Testis (tissue), 3 donors: ENCODE results near the gene ATP1A1. TPM values are rescaled to one million over a fixed set of nuclear protein-coding genes. Genes with fewer than 3 reads are reported as not detected.

ENCODE experiments used
- DNase-seq: peaks from one replicate; pipeline ENCODE4 v3.0.0-alpha.2; 2019
- H3K27ac ChIP-seq, 2 donors: fragments of 200-600 bp; sonication (generic); one replicate each; pipeline ENCODE4 v1.5.1; 2019
- H3K27me3 ChIP-seq: fragments of 200-600 bp; sonication (generic); one replicate; pipeline ENCODE4 v1.5.1; 2019
- H3K36me3 ChIP-seq: fragments of 200-600 bp; sonication (generic); one replicate; pipeline ENCODE4 v1.5.1; 2017; ENCODE audit warnings: low read depth; ENCODE audit errors: missing control alignments
- H3K4me1 ChIP-seq: fragments of 200-600 bp; sonication (generic); one replicate; pipeline ENCODE4 v1.5.1; 2019
- H3K4me3 ChIP-seq, 2 donors: fragments of 200-600 bp; sonication (generic); one replicate each; pipeline ENCODE4 v1.5.1; 2017 to 2019
- H3K9me3 ChIP-seq: fragments of 200-600 bp; sonication (generic); one replicate; pipeline ENCODE4 v1.5.1; 2017
- POLR2A ChIP-seq: fragments of 450-650 bp; IDR thresholded peaks from one replicate; pipeline ENCODE4 v1.6.1; 2017; ENCODE audit warnings: antibody characterized with exemption, mild to moderate bottlenecking, moderate library complexity
- WGBS, 2 donors: methylation state at CpG; one replicate each; pipeline ENCODE4 v1.1.5; 2018; 5-methylcytosine and 5-hydroxymethylcytosine counted together
- intact Hi-C: fragments of 100-400 bp; cut with DNase I; formaldehyde crosslinking; loops from one replicate; pipeline ENCODE4 v1.15.1; 2023; ENCODE audit warnings: low total_unique reads
- polyA plus RNA-seq: library from polyadenylated mRNA; stranded (reverse); fragments of 350-450 nt; fragmentation: Illumina TruSeq; extraction: RNeasy Lipid Tissue Mini Kit (QIAGEN cat#74804); gene quantifications from one replicate; pipeline ENCODE4 v1.2.3, GENCODE V29; 2014; ENCODE audit warnings: low read depth, low replicate concordance; ENCODE audit not compliant: insufficient read depth
- total RNA-seq, 2 donors: library from RNA; depleted of rRNA; stranded (reverse); fragments of >200 nt; gene quantifications; one replicate each; pipeline ENCODE4 v1.2.3, GENCODE V29; 2016
- TF ChIP-seq, protein P1 (sequence below), 3 experiments: fragments of 450-650 bp in 2 of 3; fragments of 200-600 bp in 1 of 3; sonication (generic) in 1 of 3; IDR thresholded peaks; one replicate each; pipeline ENCODE4 v1.5.1; 2016 to 2019; ENCODE audit warnings: antibody characterized with exemption in 3 of 3, mild to moderate bottlenecking in 2 of 3, moderate library complexity in 1 of 3

The ATP1A1 gene
- total and polyA plus RNA-seq, 3 donors from 2014 or later = 394 to 561 (median 444) TPM

DNA sequence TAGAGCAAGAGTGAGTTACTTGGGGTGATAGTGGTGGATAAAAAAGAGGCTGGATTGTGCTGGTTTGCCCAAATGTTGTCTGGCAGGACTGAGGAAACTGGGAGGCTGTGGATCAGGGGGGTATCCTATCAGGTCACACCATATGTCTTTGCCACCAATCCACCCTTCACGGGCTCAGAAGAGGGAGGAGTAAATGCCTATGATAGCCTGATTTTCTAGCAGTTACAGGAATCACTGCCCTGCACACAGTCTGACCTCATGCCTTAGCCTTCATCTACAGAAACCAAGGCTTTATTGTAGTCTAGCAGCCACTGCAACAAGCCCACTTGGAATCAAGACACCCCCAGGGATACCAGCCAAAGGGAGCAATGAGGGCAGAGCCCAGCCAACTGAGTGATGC lies 51.8 kb downstream of the ATP1A1 start:
- intact Hi-C loops = no loop called here
- H3K27me3 ChIP-seq = no peaks in the 10 kb centered on the region
- no peak overlapping the region for H3K4me3 ChIP-seq
- no peak overlapping the region for H3K27ac ChIP-seq
- H3K4me1 ChIP-seq = peaks cover 10% of the 10 kb centered on the region
- H3K36me3 ChIP-seq = no peaks in the 10 kb centered on the region
- no peaks in the 10 kb centered on the region for H3K9me3 ChIP-seq
- DNase-seq = no peak
- TF ChIP-seq POLR2A = no peak
- TF ChIP-seq, protein P1, sequence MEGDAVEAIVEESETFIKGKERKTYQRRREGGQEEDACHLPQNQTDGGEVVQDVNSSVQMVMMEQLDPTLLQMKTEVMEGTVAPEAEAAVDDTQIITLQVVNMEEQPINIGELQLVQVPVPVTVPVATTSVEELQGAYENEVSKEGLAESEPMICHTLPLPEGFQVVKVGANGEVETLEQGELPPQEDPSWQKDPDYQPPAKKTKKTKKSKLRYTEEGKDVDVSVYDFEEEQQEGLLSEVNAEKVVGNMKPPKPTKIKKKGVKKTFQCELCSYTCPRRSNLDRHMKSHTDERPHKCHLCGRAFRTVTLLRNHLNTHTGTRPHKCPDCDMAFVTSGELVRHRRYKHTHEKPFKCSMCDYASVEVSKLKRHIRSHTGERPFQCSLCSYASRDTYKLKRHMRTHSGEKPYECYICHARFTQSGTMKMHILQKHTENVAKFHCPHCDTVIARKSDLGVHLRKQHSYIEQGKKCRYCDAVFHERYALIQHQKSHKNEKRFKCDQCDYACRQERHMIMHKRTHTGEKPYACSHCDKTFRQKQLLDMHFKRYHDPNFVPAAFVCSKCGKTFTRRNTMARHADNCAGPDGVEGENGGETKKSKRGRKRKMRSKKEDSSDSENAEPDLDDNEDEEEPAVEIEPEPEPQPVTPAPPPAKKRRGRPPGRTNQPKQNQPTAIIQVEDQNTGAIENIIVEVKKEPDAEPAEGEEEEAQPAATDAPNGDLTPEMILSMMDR (IDR thresholded peaks at IDR 0.05) = no peak
- 67 to 71% methylated on average over 1 of the region's 1 CpG for WGBS, 2 donors

DNA sequence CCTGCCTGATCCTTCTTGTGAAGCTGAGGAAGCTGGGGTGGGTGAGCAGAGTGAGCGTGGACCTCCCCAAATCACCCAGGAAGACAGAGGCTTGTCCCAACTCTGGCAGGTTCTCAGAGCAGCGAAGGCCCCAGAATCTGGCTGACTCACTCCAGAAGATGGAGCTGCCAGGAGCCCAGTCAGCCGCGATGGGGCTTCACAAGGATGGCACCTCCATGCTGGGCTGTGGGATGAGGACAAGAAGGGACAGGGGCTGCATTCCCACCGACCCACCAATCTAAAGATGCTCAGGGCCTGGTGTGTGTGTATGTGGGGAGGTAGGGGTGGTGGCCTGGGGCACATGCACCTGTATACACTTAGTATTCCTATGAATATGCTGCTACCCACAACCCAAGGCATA lies 52.9 kb downstream of the ATP1A1 start:
- H3K27me3 ChIP-seq = no peaks in the 10 kb centered on the region
- TF ChIP-seq POLR2A = no peak
- TF ChIP-seq, protein P1 (IDR thresholded peaks at IDR 0.05) = no peak
- no peak for DNase-seq
- no peaks in the 10 kb centered on the region for H3K9me3 ChIP-seq
- H3K4me3 ChIP-seq = no peak overlapping the region
- intact Hi-C loops = no loop called here
- peaks cover 14% of the 10 kb centered on the region for H3K4me1 ChIP-seq
- H3K36me3 ChIP-seq = no peaks in the 10 kb centered on the region
- 86 to 92% methylated on average over 4 to 5 of the region's 5 CpGs for WGBS, 2 donors
- no peak overlapping the region for H3K27ac ChIP-seq

DNA sequence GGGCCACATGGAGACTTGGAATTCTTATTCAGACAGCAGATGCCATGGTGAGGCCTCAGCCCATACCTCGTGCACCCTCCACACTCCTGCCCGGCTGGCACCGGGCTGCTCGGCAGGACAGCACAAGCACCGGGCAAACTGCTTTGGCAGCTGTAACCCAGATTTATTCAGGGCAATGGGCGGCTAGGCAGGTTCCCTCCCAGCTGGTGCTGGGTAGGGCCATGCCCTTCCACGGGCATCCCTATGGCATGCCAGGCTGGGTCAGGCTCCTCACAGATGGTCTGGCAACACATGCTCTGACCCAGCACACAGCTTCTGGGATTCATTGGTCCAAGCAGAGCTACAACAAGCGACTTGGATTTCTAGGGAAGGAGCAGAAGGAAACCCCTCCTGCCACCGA lies 53.4 kb downstream of the ATP1A1 start:
- 93 to 97% methylated on average over 7 to 9 of the region's 9 CpGs for WGBS, 2 donors
- intact Hi-C loops = no loop called here
- H3K27me3 ChIP-seq = no peaks in the 10 kb centered on the region
- no peak overlapping the region for H3K4me3 ChIP-seq
- H3K27ac ChIP-seq = no peak overlapping the region
- no peaks in the 10 kb centered on the region for H3K36me3 ChIP-seq
- H3K9me3 ChIP-seq = no peaks in the 10 kb centered on the region
- no peak for DNase-seq
- TF ChIP-seq, protein P1 (IDR thresholded peaks at IDR 0.05) = no peak
- no peak for TF ChIP-seq POLR2A
- peaks cover 14% of the 10 kb centered on the region for H3K4me1 ChIP-seq

DNA sequence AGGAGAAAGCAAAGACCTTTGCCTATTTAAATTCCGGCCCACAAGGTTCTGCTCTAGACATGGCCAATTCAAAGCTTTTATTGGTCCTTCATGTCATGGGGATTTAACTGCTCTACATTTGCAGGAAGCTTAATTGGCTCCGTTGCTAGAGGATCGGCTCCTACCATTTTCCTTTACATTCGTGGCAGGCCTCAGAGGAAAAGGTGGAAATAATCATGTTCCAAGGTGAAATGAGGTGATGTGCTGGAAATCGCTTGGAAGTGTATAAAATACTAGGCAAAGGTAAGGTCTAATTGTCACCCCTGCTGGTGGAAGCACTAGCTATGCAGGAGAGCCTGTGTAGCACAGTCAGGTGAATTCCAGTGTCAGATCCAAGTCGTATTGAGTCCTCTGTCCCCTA lies 55.5 kb downstream of the ATP1A1 start:
- Histone ChIP-seq H3K27ac (no peak overlapping the region), H3K9me3 (no peaks in the 10 kb centered on the region), H3K36me3 (no peaks in the 10 kb centered on the region), H3K27me3 (no peaks in the 10 kb centered on the region), H3K4me3 (no peak overlapping the region), H3K4me1 (peaks cover 22% of the 10 kb centered on the region)
- WGBS, 2 donors = 90 to 92% methylated on average over 6 of the region's 6 CpGs
- no peak for DNase-seq
- TF ChIP-seq POLR2A = no peak
- TF ChIP-seq, protein P1 (IDR thresholded peaks at IDR 0.05) = no peak
- intact Hi-C loops = no loop called here

DNA sequence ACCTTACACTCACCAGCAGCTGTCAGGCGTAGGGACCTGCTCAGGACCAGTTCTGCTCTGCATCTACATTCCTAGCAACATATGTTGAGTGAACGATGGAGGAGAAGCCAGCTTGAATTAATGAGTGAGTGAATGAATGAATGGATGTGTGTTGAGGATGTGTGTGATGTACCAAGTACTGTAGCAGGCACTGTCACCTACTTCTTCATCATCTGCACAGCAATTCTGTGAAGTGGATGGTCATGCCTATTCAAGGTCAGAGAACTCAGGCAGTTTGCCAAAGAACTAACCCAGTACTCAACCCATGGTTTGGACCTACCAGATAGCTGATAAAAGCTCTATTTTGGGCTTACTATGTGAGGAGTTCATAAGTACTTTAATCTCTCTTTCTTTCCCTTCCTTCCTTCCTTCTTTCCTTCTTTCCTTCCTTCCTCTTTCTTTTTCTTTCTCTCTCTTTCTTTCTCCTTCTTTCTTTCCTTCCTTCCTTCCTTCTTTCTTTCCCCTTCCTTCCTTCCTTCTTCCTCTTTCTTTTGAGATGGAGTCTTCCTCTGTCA lies 56.9 kb downstream of the ATP1A1 start:
- Histone ChIP-seq H3K27me3 (no peaks in the 10 kb centered on the region), H3K9me3 (no peaks in the 10 kb centered on the region), H3K4me1 (peaks cover 27% of the 10 kb centered on the region), H3K36me3 (no peaks in the 10 kb centered on the region), H3K4me3 (no peak overlapping the region), H3K27ac (no peak overlapping the region)
- DNase-seq = no peak
- 81 to 87% methylated on average over 2 of the region's 2 CpGs for WGBS, 2 donors
- intact Hi-C loops = no loop called here
- TF ChIP-seq, protein P1 (IDR thresholded peaks at IDR 0.05) = no peak
- TF ChIP-seq POLR2A = no peak
